ENCODE results near the gene TSHZ2. TPM values are rescaled to one million over a fixed set of nuclear protein-coding genes. Genes with fewer than 3 reads are reported as not detected.

Gene TSHZ2
- total and polyA plus RNA-seq, 4 donors: 0.93 to 8.8 (median 3.8) TPM

GRCh38 chr20:53148771-53149147 lies 176.6 kb downstream of the TSHZ2 start:
- no peaks in the 10 kb centered on the region for H3K9me3 ChIP-seq (ENCODE audit: control insufficient read depth in 4 of 4, insufficient read depth in 3 of 4, low read length in 3 of 4)
- H3K4me3 ChIP-seq: no peak overlapping the region
- H3K27me3 ChIP-seq (ENCODE audit: control insufficient read depth in 3 of 3, insufficient read depth in 3 of 3, low read length in 2 of 3): no peaks in the 10 kb centered on the region
- no peaks in the 10 kb centered on the region for H3K36me3 ChIP-seq (ENCODE audit: control insufficient read depth in 4 of 4, insufficient read depth in 4 of 4, low read length in 4 of 4)
- no peak overlapping the region for H3K27ac ChIP-seq (ENCODE audit: low read depth in 1 of 2, low read length in 1 of 2)
- ATAC-seq (ENCODE audit: insufficient read depth, low FRiP score) (no peak), DNase-seq (no peak)
- no peak for TF ChIP-seq CTCF (IDR thresholded peaks at IDR 0.05; ENCODE audit: control extremely low read depth, extremely low read depth)
- 36 to 38% methylated on average over 3 of the region's 3 CpGs for WGBS, 2 donors
- no peak overlapping the region for H3K9ac ChIP-seq (ENCODE audit: insufficient read depth in 1 of 2, low read length in 2 of 2)
- H3K4me1 ChIP-seq (ENCODE audit: control insufficient read depth in 5 of 5, insufficient read depth in 5 of 5, low read length in 5 of 5): peaks cover 0 to 21% (median 10%) of the 10 kb centered on the region in 5 donors

- Histone ChIP-seq H3K36me3 (ENCODE audit: control insufficient read depth in 4 of 4, insufficient read depth in 4 of 4, low read length in 4 of 4) (no peaks in the 10 kb centered on the region), H3K9ac (ENCODE audit: insufficient read depth in 1 of 2, low read length in 2 of 2) (no peak overlapping the region), H3K4me1 (ENCODE audit: control insufficient read depth in 5 of 5, insufficient read depth in 5 of 5, low read length in 5 of 5) (peaks cover 0 to 21% (median 10%) of the 10 kb centered on the region in 5 donors), H3K27ac (ENCODE audit: low read depth in 1 of 2, low read length in 1 of 2) (no peak overlapping the region), H3K9me3 (ENCODE audit: control insufficient read depth in 4 of 4, insufficient read depth in 3 of 4, low read length in 3 of 4) (no peaks in the 10 kb centered on the region), H3K4me3 (no peak overlapping the region), H3K27me3 (ENCODE audit: control insufficient read depth in 3 of 3, insufficient read depth in 3 of 3, low read length in 2 of 3) (no peaks in the 10 kb centered on the region)
- 19 to 26% methylated on average over 7 of the region's 7 CpGs for WGBS, 2 donors
- no peak for TF ChIP-seq CTCF (IDR thresholded peaks at IDR 0.05; ENCODE audit: control extremely low read depth, extremely low read depth)
- no peak for ATAC-seq (ENCODE audit: insufficient read depth, low FRiP score)
- peak; percentile 38 to 80 (median 78) for DNase-seq
These were observed 177.2 kb downstream of the TSHZ2 start for GRCh38 chr20:53149148-53149889.

GRCh38 chr20:53149890-53150205 lies 177.7 kb downstream of the TSHZ2 start:
- ATAC-seq (ENCODE audit: insufficient read depth, low FRiP score): no peak

More at GRCh38 chr20:53149890-53150205, 177.7 kb downstream of the TSHZ2 start:
- no peak for DNase-seq
- H3K4me3 ChIP-seq: no peak overlapping the region
- 52 to 73% methylated on average over 4 of the region's 4 CpGs for WGBS, 2 donors
- H3K4me1 ChIP-seq (ENCODE audit: control insufficient read depth in 5 of 5, insufficient read depth in 5 of 5, low read length in 5 of 5): peaks cover 0 to 21% (median 10%) of the 10 kb centered on the region in 5 donors
- H3K9ac ChIP-seq (ENCODE audit: insufficient read depth in 1 of 2, low read length in 2 of 2): no peak overlapping the region
- no peak for TF ChIP-seq CTCF (IDR thresholded peaks at IDR 0.05; ENCODE audit: control extremely low read depth, extremely low read depth)
- H3K27ac ChIP-seq (ENCODE audit: low read depth in 1 of 2, low read length in 1 of 2): no peak overlapping the region
- no peaks in the 10 kb centered on the region for H3K27me3 ChIP-seq (ENCODE audit: control insufficient read depth in 3 of 3, insufficient read depth in 3 of 3, low read length in 2 of 3)
- no peaks in the 10 kb centered on the region for H3K9me3 ChIP-seq (ENCODE audit: control insufficient read depth in 4 of 4, insufficient read depth in 3 of 4, low read length in 3 of 4)
- no peaks in the 10 kb centered on the region for H3K36me3 ChIP-seq (ENCODE audit: control insufficient read depth in 4 of 4, insufficient read depth in 4 of 4, low read length in 4 of 4)
